CD4-positive, alpha-beta T cell treated with Interleukin-4 for 1 hour (primary cell): ENCODE data around the gene C2orf81.
"Not testable (repeated sequence)": the region's sequence is repeated elsewhere in the genome, so short reads cannot be mapped to it uniquely, and the experiment has no call there.

Experiments used
- DNase-seq, 2 donors: peaks; one replicate each; pipeline ENCODE4 v3.0.0-alpha.2; 2020 to 2022

The C2orf81 gene

GRCh38 chr2:74421221-74421870 is at the start of gene C2orf81, which contains the start of gene WDR54:
TSS of gene C2orf81 (minus strand) at chr2:74421619. CDS start at chr2:74421560, 59 bp downstream.
TSS of gene WDR54 (plus strand) at chr2:74421730. CDS start at chr2:74422154, 424 bp downstream.
- DNase-seq = peak; percentile 94 to 95

GRCh38 chr2:74470742-74471141 is 49.3 kb upstream of the C2orf81 start:
- DNase-seq = not testable (repeated sequence)

DNA sequence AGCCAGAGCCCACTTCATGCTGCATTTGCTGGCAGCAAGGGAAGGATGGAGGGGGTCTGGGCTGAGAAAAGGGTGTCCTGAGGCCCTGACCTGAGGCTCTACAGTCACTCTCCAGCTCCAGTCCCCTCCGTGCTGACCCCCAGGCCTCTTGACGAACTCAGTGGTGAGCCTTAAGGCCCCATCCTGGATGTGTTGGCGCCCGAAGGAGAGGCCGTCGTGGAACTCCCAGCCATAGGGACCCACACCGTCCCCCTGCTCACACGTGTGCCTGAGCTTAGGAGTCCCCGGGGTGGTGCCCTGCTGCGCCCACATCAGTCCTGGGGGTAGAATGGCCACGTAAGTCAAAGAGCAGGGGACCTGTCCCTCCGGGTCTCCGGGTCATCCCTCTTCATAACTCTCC is 43.0 kb upstream of the C2orf81 start:
- DNase-seq = no peak

- no peak for DNase-seq
Observed at GRCh38 chr2:74462786-74463105, 41.3 kb upstream of the C2orf81 start.

- DNase-seq = no peak
Observed at GRCh38 chr2:74462054-74462785, 40.8 kb upstream of the C2orf81 start.

GRCh38 chr2:74461187-74462053 is 40.0 kb upstream of the C2orf81 start:
- DNase-seq = no peak

DNA sequence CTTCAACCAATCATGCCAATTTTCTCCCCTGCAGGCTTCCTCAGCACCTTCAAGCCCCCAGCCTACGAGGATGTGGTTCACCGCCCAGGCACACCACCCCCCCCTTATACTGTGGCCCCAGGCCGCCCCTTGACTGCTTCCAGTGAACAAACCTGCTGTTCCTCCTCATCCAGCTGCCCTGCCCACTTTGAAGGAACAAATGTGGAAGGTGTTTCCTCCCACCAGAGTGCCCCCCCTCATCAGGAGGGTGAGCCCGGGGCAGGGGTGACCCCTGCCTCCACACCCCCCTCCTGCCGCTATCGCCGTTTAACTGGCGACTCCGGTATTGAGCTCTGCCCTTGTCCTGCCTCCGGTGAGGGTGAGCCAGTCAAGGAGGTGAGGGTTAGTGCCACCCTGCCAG is 38.8 kb upstream of the C2orf81 start:
- DNase-seq = not testable (repeated sequence)

GRCh38 chr2:74459503-74460118 is 38.2 kb upstream of the C2orf81 start:
- DNase-seq = not testable (repeated sequence)

DNA sequence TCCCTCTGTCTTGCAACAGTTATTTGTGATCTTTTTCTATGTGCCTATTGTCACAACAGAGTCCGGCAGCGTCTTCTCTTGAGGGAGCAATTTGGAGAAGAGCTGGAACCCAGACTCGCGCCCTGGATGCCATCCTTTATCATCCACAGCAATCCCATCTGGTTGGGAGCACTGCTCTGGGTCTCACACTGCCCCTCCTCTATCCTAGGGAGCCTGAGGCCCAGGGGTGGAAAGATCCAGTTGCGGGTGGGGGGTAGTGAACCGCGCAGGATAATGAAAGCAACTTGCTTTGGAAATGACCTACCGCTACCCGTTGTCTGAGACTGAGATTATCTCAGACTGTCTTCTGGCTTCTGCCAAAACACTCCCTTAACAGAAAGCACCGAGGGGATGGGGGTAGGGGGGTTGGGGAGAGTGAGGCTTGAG is 37.5 kb upstream of the C2orf81 start:
- DNase-seq = no peak

- DNase-seq = peak; percentile 100
Observed at GRCh38 chr2:74458132-74458937, 36.9 kb upstream of the C2orf81 start, which contains the start of gene WBP1. TSS of gene WBP1 (plus strand) at chr2:74458438. CDS start at chr2:74458603, 165 bp downstream.

- DNase-seq = peak; percentile 87
Observed at GRCh38 chr2:74457549-74458131, 36.2 kb upstream of the C2orf81 start.

GRCh38 chr2:74457129-74457548 is 35.7 kb upstream of the C2orf81 start:
- DNase-seq = no peak

- peak; percentile 98 to 99 for DNase-seq
Observed at GRCh38 chr2:74454654-74455511, 33.5 kb upstream of the C2orf81 start, which contains the start of gene INO80B. TSS of gene INO80B (plus strand) at chr2:74455087. CDS start at chr2:74455117, 30 bp downstream.

- DNase-seq = no peak
Observed at GRCh38 chr2:74450570-74451190, 29.3 kb upstream of the C2orf81 start.

DNA sequence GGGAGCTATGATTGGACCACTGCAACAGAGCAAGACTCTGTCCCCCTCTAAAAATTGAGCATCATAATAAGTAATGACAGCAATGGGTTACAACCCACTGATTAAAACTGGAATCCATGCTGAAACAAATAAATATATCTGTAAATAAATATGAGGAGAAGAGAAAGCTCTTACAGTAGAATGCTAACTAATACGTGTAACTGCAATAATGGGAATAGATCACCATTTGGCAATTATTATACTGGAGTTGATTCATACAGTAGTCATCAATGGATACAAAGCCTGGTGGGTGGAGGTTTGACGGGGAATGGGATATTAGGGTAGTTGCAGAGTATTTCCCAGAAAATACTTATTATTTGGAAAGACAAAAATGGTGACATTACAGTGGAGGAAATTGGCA is 27.4 kb upstream of the C2orf81 start:
- DNase-seq = no peak

DNA sequence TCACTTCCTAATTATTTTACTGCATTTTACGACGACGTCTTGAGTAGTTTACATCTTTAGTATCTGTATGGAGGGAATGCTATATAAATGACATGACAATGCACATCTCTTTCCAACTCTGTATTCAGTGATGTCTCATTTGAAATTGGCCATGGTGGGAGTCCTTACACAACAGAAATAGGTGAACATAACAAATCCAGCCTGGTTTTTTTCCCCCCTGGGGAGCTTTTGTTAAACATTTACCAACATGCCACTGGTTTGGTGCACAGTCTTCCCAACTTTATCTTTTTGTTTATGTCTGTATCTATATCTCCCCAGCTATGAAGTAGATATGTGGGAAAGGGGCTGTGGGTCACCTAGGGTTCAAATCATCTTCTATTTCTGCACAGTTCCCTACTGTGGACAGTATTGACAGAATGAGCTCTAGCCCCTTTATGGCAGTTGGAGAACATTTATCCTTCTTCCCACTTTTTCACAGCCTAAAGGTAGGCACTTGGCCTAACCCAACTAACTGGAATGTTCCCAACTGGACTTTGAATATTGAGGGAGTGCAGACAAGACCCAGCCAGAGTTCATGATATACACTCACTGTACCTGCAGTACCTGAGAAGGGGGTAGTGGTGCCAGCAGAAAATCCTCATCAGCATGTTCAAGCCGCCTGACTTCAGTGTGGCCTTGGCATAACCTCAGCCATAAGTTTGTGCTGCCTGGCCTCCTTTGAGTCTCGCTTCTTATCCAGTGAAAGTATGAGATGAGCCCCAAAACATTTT is 26.0 kb upstream of the C2orf81 start:
- no peak for DNase-seq

- no peak for DNase-seq
Observed at GRCh38 chr2:74444498-74445318, 23.3 kb upstream of the C2orf81 start.
